BE2C (cell line): ENCODE measurements around the gene ITM2B.

Source experiments
- DNase-seq: peaks from one replicate; pipeline ENCODE4 v3.0.0-alpha.2; 2020
- H3K27me3 ChIP-seq: fragments of 250-450 bp; sonication (Bioruptor Pico); 2 replicates; pipeline ENCODE4 v1.5.1; 2020; ENCODE audit warnings: mild to moderate bottlenecking
- H3K36me3 ChIP-seq: fragments of 250-450 bp; sonication (Bioruptor Pico); 2 replicates; pipeline ENCODE4 v1.5.1; 2020; ENCODE audit warnings: mild to moderate bottlenecking
- H3K4me1 ChIP-seq: fragments of 250-450 bp; sonication (Bioruptor Pico); 2 replicates; pipeline ENCODE4 v1.5.1; 2020
- H3K4me3 ChIP-seq: 2 replicates; pipeline ENCODE4 v1.5.1; 2011; ENCODE audit warnings: low read depth, low read length
- H3K9me3 ChIP-seq: fragments of 250-450 bp; sonication (Bioruptor Pico); 2 replicates; pipeline ENCODE4 v1.5.1; 2020
- CTCF ChIP-seq: IDR thresholded peaks from 2 replicates; pipeline ENCODE4 v1.5.1; 2012; ENCODE audit warnings: mild to moderate bottlenecking, low read depth, low read length

Gene ITM2B

DNA sequence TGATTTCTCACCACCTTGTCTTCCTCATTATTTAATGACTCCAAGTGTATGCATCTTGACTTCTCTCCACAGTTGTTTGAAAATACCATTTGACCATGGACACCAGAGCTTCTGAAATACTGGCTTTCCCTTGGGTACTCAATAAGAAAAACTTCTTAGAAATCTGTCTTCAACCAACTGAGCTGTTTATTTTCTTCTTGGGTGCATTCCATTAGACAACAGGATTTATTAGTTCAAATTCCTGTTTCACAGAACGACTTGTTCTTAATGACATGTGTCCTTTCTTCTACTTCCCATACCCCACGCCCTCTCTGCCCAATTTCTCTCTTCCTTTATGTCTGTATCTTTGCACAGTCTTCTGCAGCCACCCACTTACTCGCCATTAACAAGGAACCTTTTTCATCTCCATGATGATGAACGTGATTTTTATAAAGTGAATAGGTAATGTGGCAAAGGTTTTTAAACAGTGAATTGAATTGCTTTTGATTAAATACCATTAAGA lies 11.3 kb upstream of the ITM2B start:
- no peak overlapping the region for H3K4me3 ChIP-seq

DNA sequence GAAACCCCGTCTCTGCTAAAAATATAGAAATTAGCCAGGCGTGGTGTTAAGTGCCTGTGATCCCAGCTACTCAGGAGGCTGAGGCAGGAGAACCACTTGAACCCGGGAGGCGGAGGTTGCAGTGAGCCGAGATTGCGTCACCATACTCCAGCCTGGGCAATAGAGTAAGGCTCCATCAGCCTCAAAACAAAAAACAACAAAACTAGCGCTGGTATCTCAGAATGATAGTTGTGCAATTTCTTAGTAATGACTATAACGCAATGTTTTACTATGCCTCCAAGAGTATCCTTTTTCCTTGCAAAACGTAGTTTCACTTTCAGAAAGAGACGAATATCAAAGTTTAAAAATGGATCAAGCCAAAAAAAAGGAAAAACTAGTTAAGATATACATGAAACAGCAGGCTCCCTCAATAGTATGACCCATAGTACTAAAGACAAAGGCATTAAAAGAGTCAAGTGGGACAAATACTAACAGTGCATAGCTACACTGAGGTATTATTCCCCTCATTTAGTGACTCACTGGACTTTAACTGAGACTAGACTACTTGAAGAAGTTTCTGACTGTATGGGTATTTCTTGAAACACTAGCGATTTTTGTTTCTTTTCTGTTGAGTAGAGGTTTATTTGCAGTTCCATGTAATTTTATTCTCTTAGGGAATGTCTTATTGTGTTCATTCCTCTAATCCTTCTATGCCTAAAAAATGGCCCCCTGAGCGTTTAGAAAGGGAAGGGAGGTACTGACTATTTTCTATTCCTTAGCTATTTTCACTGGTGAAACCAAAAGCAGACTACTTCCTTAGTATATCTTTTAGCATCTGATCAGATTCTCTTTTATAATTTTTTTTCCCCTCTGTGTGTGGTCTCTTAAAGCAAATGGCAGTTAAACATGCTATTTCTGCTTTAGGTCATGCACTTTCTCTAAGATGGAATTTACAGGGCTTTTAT lies 10.4 kb upstream of the ITM2B start:
- TF ChIP-seq CTCF: no peak
- no peaks in the 10 kb centered on the region for H3K36me3 ChIP-seq
- H3K4me1 ChIP-seq: no peaks in the 10 kb centered on the region
- no peak for DNase-seq
- no peak overlapping the region for H3K4me3 ChIP-seq
- H3K9me3 ChIP-seq: no peaks in the 10 kb centered on the region; the same call in 1 of the 2 replicates
- no peaks in the 10 kb centered on the region; the same call in 1 of the 2 replicates for H3K27me3 ChIP-seq

More for the DNA sequence above, 11.3 kb upstream of the ITM2B start:
- Histone ChIP-seq H3K36me3 (no peaks in the 10 kb centered on the region), H3K9me3 (no peaks in the 10 kb centered on the region; the same call in 1 of the 2 replicates), H3K4me1 (no peaks in the 10 kb centered on the region), H3K27me3 (no peaks in the 10 kb centered on the region; the same call in 1 of the 2 replicates)
- no peak for DNase-seq
- TF ChIP-seq CTCF: no peak

- Histone ChIP-seq H3K4me3 (no peak overlapping the region), H3K36me3 (no peaks in the 10 kb centered on the region), H3K9me3 (no peaks in the 10 kb centered on the region; the same call in 1 of the 2 replicates), H3K27me3 (no peaks in the 10 kb centered on the region), H3K4me1 (no peaks in the 10 kb centered on the region)
- no peak for TF ChIP-seq CTCF
- DNase-seq: no peak
Observed at GRCh38 chr13:48224701-48225100, 8.3 kb upstream of the ITM2B start.

DNA sequence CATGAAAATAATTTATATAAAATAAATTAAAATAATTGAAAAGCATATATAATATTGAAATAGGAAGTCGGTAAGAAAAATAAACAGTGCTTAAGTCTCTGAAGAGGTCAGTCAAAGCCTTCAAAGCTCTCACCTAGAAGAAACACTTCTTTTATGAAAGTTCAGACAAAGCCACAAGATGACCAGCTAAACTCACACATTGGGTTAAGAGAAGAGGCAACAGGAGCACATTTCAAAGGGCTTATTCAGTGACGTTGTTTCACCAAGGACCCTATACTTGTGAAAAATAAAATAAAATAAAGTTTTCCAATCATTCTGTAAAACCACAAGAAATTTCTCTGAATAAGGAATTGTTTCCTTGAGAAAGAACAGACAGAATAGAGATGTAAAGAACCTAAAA lies 2.5 kb upstream of the ITM2B start:
- no peak overlapping the region for H3K4me3 ChIP-seq
- H3K4me1 ChIP-seq: no peaks in the 10 kb centered on the region; the same call in 1 of the 2 replicates
- H3K36me3 ChIP-seq: peaks cover 4% of the 10 kb centered on the region; the same call in 1 of the 2 replicates
- no peaks in the 10 kb centered on the region for H3K9me3 ChIP-seq
- no peak for TF ChIP-seq CTCF
- no peaks in the 10 kb centered on the region for H3K27me3 ChIP-seq
- DNase-seq: no peak

- TF ChIP-seq CTCF: no peak
- H3K27me3 ChIP-seq: no peaks in the 10 kb centered on the region
- H3K36me3 ChIP-seq: peaks cover 4% of the 10 kb centered on the region; the same call in 1 of the 2 replicates
- no peak for DNase-seq
- no peaks in the 10 kb centered on the region for H3K9me3 ChIP-seq
- no peak overlapping the region for H3K4me3 ChIP-seq
- peaks cover 4% of the 10 kb centered on the region for H3K4me1 ChIP-seq
Observed at GRCh38 chr13:48231080-48231479, 1.9 kb upstream of the ITM2B start.

DNA sequence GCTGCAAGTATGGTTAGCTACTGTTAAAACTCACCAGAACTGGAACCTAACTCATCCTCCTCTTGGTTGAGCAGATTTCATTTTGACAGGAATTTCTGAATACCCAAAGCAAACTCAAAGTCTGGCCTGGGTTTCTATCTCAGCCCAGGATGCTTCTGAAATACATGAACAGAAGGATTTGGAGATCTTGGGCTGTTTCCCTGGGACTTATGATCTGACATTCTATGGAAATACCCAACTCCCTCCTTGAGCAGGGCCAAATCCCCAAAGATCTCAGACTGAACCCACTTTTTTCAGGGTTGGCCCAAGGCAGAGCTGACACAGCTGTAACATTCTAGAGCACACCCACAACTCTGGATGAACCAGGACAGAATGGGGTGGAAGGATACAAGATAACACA lies 1.1 kb upstream of the ITM2B start:
- DNase-seq: no peak
- Histone ChIP-seq H3K4me3 (no peak overlapping the region), H3K4me1 (peaks cover 12% of the 10 kb centered on the region), H3K36me3 (peaks cover 4% of the 10 kb centered on the region), H3K9me3 (no peaks in the 10 kb centered on the region), H3K27me3 (no peaks in the 10 kb centered on the region)
- no peak for TF ChIP-seq CTCF
